ENCODE results near the gene SLC29A1.
"Not testable (repeated sequence)": the region's sequence is repeated elsewhere in the genome, so short reads cannot be mapped to it uniquely, and the experiment has no call there.

Gene SLC29A1

GRCh38 chr6:44182911-44183390, 40.4 kb upstream of the SLC29A1 start:
- Histone ChIP-seq H3K4me2 (ENCODE audit: insufficient read depth, low read length) (no peak overlapping the region), H3K79me2 (ENCODE audit: insufficient read depth, low read length) (no peaks in the 10 kb centered on the region), H3K27me3 (ENCODE audit: insufficient read depth, low read length, poor library complexity) (no peaks in the 10 kb centered on the region), H3K27ac (ENCODE audit: low read length) (no peak overlapping the region), H3K9ac (ENCODE audit: low read depth, low read length) (no peak overlapping the region), H2AFZ (ENCODE audit: low read depth, low read length) (no peak overlapping the region), H3K4me1 (ENCODE audit: insufficient read depth, low read length) (no peaks in the 10 kb centered on the region), H3K9me3 (ENCODE audit: insufficient read depth, low read length, severe bottlenecking) (no peaks in the 10 kb centered on the region), H3K36me3 (ENCODE audit: insufficient read depth, low read length) (no peaks in the 10 kb centered on the region), H4K20me1 (ENCODE audit: insufficient read depth, low read length) (no peaks in the 10 kb centered on the region), H3K4me3 (ENCODE audit: low read depth in 1 of 2, low read length in 2 of 2) (no peak overlapping the region)
- no peak for ATAC-seq (ENCODE audit: insufficient read depth, low read depth)
- no peak for DNase-seq
- TF ChIP-seq EZH2 (IDR thresholded peaks at IDR 0.05; ENCODE audit: borderline replicate concordance, low read depth, low read length, severe bottlenecking): no peak
- TF ChIP-seq, protein P1, sequence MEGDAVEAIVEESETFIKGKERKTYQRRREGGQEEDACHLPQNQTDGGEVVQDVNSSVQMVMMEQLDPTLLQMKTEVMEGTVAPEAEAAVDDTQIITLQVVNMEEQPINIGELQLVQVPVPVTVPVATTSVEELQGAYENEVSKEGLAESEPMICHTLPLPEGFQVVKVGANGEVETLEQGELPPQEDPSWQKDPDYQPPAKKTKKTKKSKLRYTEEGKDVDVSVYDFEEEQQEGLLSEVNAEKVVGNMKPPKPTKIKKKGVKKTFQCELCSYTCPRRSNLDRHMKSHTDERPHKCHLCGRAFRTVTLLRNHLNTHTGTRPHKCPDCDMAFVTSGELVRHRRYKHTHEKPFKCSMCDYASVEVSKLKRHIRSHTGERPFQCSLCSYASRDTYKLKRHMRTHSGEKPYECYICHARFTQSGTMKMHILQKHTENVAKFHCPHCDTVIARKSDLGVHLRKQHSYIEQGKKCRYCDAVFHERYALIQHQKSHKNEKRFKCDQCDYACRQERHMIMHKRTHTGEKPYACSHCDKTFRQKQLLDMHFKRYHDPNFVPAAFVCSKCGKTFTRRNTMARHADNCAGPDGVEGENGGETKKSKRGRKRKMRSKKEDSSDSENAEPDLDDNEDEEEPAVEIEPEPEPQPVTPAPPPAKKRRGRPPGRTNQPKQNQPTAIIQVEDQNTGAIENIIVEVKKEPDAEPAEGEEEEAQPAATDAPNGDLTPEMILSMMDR (IDR thresholded peaks at IDR 0.05; ENCODE audit: borderline replicate concordance, extremely low read depth, low read length, poor library complexity, severe bottlenecking): no peak

DNA sequence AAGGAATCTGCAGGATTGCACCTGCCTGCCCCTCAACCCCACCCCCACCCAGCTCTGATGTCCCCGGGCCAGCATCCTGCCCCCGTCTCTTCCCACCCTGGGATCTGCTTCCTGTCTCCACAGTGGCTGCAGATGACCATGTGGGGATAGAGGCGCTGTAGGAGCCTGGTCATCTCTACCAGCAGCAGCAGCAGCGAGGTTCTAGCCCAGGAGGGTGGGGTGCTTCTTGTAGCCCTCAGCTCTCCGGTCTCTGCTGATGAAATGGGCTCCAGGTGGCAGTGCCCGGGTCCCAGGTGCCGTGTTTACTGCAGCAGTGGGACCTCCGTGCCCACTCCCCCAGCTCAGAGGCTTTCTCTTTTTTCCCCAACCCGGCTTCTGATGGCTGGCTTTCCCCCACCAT, 39.6 kb upstream of the SLC29A1 start:
- TF ChIP-seq EZH2 (IDR thresholded peaks at IDR 0.05; ENCODE audit: borderline replicate concordance, low read depth, low read length, severe bottlenecking): no peak
- TF ChIP-seq, protein P1 (IDR thresholded peaks at IDR 0.05; ENCODE audit: borderline replicate concordance, extremely low read depth, low read length, poor library complexity, severe bottlenecking): no peak
- DNase-seq (no peak), ATAC-seq (ENCODE audit: insufficient read depth, low read depth) (no peak)
- Histone ChIP-seq H3K4me1 (ENCODE audit: insufficient read depth, low read length) (no peaks in the 10 kb centered on the region), H3K27ac (ENCODE audit: low read length) (no peak overlapping the region), H3K27me3 (ENCODE audit: insufficient read depth, low read length, poor library complexity) (no peaks in the 10 kb centered on the region), H2AFZ (ENCODE audit: low read depth, low read length) (no peak overlapping the region), H3K4me3 (ENCODE audit: low read depth in 1 of 2, low read length in 2 of 2) (no peak overlapping the region), H3K9ac (ENCODE audit: low read depth, low read length) (no peak overlapping the region), H3K9me3 (ENCODE audit: insufficient read depth, low read length, severe bottlenecking) (no peaks in the 10 kb centered on the region), H3K79me2 (ENCODE audit: insufficient read depth, low read length) (no peaks in the 10 kb centered on the region), H3K4me2 (ENCODE audit: insufficient read depth, low read length) (no peak overlapping the region), H4K20me1 (ENCODE audit: insufficient read depth, low read length) (no peaks in the 10 kb centered on the region), H3K36me3 (ENCODE audit: insufficient read depth, low read length) (no peaks in the 10 kb centered on the region)

DNA sequence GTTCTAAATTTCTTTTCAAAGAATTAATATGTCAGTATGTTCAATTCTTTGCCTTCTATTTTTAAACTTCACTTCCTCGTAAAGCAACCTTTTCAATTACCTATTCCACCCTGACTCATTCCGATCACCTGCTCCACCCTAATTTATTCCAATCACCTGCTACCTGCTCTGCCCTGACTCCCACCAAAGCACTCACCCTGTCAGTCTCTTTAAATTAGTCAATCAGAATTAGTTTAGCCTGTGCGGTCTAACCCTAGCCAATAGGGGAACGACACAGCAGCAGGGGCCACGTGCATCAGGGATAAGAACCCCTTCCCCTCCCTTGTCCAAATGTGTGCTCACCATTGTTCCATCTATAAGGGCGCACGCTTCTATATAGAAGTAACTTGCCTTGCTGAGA, 38.0 kb upstream of the SLC29A1 start:
- H3K36me3 ChIP-seq (ENCODE audit: insufficient read depth, low read length); H4K20me1 ChIP-seq (ENCODE audit: insufficient read depth, low read length); H3K9me3 ChIP-seq (ENCODE audit: insufficient read depth, low read length, severe bottlenecking); H2AFZ ChIP-seq (ENCODE audit: low read depth, low read length); ATAC-seq (ENCODE audit: insufficient read depth, low read depth); H3K79me2 ChIP-seq (ENCODE audit: insufficient read depth, low read length); H3K4me2 ChIP-seq (ENCODE audit: insufficient read depth, low read length); H3K27ac ChIP-seq (ENCODE audit: low read length); H3K9ac ChIP-seq (ENCODE audit: low read depth, low read length); H3K4me1 ChIP-seq (ENCODE audit: insufficient read depth, low read length); H3K4me3 ChIP-seq (ENCODE audit: low read depth in 1 of 2, low read length in 2 of 2); DNase-seq; H3K27me3 ChIP-seq (ENCODE audit: insufficient read depth, low read length, poor library complexity): not testable (repeated sequence)

DNA sequence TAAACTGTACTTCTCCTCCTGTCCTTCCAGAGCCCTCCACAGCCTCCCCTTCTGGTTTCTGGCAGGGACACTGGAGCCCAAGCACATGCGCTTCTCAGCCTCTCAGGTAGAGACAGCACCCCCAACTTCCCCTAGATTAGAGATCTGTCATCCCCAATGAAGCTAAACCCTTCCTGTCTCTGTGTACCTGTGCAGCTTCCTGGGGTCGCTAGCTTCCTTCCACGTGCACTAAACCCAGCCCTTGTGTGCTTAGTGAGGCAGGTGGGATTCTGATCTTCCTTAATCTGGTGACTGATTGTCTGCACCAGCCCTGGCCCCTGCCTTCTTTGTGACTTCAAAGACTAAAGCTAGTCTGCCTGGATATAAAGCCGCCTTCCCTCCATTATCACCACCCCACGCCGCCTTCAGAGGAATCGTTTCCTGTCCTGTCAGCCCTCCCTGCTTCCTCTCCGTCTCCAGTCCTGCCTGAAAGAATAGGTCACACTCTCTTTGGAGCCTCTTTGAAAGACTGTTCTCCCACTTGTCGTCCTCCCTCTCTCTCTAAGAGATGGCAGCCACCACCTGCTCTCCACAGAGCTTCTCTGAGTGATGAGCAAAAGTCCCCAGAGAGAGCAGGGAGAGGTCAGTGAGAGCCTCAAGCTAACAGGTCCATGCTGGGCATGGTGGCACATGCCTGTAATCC, 37.3 kb upstream of the SLC29A1 start:
- Histone ChIP-seq H3K4me1 (ENCODE audit: insufficient read depth, low read length) (no peaks in the 10 kb centered on the region), H2AFZ (ENCODE audit: low read depth, low read length) (no peak overlapping the region), H3K4me2 (ENCODE audit: insufficient read depth, low read length) (no peak overlapping the region), H3K27ac (ENCODE audit: low read length) (no peak overlapping the region), H3K36me3 (ENCODE audit: insufficient read depth, low read length) (no peaks in the 10 kb centered on the region), H4K20me1 (ENCODE audit: insufficient read depth, low read length) (no peaks in the 10 kb centered on the region), H3K9me3 (ENCODE audit: insufficient read depth, low read length, severe bottlenecking) (no peaks in the 10 kb centered on the region), H3K79me2 (ENCODE audit: insufficient read depth, low read length) (no peaks in the 10 kb centered on the region), H3K27me3 (ENCODE audit: insufficient read depth, low read length, poor library complexity) (no peaks in the 10 kb centered on the region), H3K4me3 (ENCODE audit: low read depth in 1 of 2, low read length in 2 of 2) (no peak overlapping the region), H3K9ac (ENCODE audit: low read depth, low read length) (no peak overlapping the region)
- DNase-seq: no peak
- no peak for ATAC-seq (ENCODE audit: insufficient read depth, low read depth)
- no peak for TF ChIP-seq EZH2 (IDR thresholded peaks at IDR 0.05; ENCODE audit: borderline replicate concordance, low read depth, low read length, severe bottlenecking)

Measured in DND-41 (cell line).